Measurements from ENCODE around the gene PLEKHM3. TPM values are rescaled to one million over a fixed set of nuclear protein-coding genes. Genes with fewer than 3 reads are reported as not detected.
A peak's percentile ranks its signal among the peaks of the same experiment; 100 is the strongest.

Gene PLEKHM3
- total and polyA plus RNA-seq, 2 of the 13 experiments (the other 11 are each of a cell fraction or from before 2014, with no cell fraction given) = 4.5 to 4.7 TPM

DNA sequence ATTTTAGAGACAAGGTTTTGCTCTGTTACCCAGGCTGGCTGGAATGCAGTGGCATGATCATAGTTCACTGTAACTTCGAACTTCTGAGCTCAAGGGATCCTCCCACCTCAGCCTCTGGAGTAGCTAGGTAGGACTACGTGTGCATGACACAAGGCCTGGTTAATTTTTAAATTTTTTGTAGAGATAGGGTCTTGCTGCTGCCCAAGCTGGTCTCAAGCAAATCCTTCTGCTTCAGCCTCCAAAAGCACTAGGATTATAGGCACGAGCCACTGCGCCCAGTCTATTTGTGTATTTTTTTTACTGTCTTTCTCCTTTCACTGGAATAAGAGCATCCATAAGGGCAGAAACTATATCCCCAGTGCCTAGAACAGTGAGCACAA lies 89.3 kb downstream of the PLEKHM3 start (continued):
- TF ChIP-seq, protein P1, sequence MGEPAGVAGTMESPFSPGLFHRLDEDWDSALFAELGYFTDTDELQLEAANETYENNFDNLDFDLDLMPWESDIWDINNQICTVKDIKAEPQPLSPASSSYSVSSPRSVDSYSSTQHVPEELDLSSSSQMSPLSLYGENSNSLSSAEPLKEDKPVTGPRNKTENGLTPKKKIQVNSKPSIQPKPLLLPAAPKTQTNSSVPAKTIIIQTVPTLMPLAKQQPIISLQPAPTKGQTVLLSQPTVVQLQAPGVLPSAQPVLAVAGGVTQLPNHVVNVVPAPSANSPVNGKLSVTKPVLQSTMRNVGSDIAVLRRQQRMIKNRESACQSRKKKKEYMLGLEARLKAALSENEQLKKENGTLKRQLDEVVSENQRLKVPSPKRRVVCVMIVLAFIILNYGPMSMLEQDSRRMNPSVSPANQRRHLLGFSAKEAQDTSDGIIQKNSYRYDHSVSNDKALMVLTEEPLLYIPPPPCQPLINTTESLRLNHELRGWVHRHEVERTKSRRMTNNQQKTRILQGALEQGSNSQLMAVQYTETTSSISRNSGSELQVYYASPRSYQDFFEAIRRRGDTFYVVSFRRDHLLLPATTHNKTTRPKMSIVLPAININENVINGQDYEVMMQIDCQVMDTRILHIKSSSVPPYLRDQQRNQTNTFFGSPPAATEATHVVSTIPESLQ (CRISPR knock-in tag; conservative IDR thresholded peaks at IDR 0.05) = no peak
- TF ChIP-seq, protein P2, sequence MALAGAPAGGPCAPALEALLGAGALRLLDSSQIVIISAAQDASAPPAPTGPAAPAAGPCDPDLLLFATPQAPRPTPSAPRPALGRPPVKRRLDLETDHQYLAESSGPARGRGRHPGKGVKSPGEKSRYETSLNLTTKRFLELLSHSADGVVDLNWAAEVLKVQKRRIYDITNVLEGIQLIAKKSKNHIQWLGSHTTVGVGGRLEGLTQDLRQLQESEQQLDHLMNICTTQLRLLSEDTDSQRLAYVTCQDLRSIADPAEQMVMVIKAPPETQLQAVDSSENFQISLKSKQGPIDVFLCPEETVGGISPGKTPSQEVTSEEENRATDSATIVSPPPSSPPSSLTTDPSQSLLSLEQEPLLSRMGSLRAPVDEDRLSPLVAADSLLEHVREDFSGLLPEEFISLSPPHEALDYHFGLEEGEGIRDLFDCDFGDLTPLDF (CRISPR knock-in tag; IDR thresholded peaks at IDR 0.05) = no peak
- TF ChIP-seq, protein P3, sequence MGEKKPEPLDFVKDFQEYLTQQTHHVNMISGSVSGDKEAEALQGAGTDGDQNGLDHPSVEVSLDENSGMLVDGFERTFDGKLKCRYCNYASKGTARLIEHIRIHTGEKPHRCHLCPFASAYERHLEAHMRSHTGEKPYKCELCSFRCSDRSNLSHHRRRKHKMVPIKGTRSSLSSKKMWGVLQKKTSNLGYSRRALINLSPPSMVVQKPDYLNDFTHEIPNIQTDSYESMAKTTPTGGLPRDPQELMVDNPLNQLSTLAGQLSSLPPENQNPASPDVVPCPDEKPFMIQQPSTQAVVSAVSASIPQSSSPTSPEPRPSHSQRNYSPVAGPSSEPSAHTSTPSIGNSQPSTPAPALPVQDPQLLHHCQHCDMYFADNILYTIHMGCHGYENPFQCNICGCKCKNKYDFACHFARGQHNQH (CRISPR knock-in tag; IDR thresholded peaks at IDR 0.05) = no peak
- TF ChIP-seq CHD4 (IDR thresholded peaks at IDR 0.05; ENCODE audit: borderline replicate concordance, low read length) (no peak; the same call in 1 of the 2 replicates), SRY (CRISPR knock-in tag; IDR thresholded peaks at IDR 0.05) (no peak), HIVEP1 (CRISPR knock-in tag; IDR thresholded peaks at IDR 0.05) (no peak), ETV6 (CRISPR knock-in tag; conservative IDR thresholded peaks at IDR 0.05) (no peak), FOXA1 (IDR thresholded peaks at IDR 0.05) (no peak), FOXA1 (CRISPR knock-in tag; IDR thresholded peaks at IDR 0.05) (0 out of 2 replicates have a peak, but pooled peaks have one; percentile 17), FOXK2 (IDR thresholded peaks at IDR 0.05) (no peak), NBN (conservative IDR thresholded peaks at IDR 0.05) (no peak), ZFP82 (CRISPR knock-in tag; IDR thresholded peaks at IDR 0.05; ENCODE audit: borderline replicate concordance) (no peak), ZNF550 (CRISPR knock-in tag; IDR thresholded peaks at IDR 0.05; ENCODE audit: borderline replicate concordance) (no peak), TBL1XR1 (IDR thresholded peaks at IDR 0.05; ENCODE audit: borderline replicate concordance, low read length, partially characterized antibody) (no peak)
- TF ChIP-seq, protein P4, sequence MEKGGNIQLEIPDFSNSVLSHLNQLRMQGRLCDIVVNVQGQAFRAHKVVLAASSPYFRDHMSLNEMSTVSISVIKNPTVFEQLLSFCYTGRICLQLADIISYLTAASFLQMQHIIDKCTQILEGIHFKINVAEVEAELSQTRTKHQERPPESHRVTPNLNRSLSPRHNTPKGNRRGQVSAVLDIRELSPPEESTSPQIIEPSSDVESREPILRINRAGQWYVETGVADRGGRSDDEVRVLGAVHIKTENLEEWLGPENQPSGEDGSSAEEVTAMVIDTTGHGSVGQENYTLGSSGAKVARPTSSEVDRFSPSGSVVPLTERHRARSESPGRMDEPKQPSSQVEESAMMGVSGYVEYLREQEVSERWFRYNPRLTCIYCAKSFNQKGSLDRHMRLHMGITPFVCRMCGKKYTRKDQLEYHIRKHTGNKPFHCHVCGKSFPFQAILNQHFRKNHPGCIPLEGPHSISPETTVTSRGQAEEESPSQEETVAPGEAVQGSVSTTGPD (CRISPR knock-in tag; IDR thresholded peaks at IDR 0.05) = peak; percentile 81
- TF ChIP-seq, protein P5, sequence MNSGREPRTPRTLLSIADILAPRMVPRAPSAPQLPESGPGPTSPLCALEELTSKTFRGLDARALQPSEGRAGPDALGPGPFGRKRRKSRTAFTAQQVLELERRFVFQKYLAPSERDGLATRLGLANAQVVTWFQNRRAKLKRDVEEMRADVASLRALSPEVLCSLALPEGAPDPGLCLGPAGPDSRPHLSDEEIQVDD (CRISPR knock-in tag; IDR thresholded peaks at IDR 0.05; ENCODE audit: borderline replicate concordance) = no peak
- TF ChIP-seq, protein P6, sequence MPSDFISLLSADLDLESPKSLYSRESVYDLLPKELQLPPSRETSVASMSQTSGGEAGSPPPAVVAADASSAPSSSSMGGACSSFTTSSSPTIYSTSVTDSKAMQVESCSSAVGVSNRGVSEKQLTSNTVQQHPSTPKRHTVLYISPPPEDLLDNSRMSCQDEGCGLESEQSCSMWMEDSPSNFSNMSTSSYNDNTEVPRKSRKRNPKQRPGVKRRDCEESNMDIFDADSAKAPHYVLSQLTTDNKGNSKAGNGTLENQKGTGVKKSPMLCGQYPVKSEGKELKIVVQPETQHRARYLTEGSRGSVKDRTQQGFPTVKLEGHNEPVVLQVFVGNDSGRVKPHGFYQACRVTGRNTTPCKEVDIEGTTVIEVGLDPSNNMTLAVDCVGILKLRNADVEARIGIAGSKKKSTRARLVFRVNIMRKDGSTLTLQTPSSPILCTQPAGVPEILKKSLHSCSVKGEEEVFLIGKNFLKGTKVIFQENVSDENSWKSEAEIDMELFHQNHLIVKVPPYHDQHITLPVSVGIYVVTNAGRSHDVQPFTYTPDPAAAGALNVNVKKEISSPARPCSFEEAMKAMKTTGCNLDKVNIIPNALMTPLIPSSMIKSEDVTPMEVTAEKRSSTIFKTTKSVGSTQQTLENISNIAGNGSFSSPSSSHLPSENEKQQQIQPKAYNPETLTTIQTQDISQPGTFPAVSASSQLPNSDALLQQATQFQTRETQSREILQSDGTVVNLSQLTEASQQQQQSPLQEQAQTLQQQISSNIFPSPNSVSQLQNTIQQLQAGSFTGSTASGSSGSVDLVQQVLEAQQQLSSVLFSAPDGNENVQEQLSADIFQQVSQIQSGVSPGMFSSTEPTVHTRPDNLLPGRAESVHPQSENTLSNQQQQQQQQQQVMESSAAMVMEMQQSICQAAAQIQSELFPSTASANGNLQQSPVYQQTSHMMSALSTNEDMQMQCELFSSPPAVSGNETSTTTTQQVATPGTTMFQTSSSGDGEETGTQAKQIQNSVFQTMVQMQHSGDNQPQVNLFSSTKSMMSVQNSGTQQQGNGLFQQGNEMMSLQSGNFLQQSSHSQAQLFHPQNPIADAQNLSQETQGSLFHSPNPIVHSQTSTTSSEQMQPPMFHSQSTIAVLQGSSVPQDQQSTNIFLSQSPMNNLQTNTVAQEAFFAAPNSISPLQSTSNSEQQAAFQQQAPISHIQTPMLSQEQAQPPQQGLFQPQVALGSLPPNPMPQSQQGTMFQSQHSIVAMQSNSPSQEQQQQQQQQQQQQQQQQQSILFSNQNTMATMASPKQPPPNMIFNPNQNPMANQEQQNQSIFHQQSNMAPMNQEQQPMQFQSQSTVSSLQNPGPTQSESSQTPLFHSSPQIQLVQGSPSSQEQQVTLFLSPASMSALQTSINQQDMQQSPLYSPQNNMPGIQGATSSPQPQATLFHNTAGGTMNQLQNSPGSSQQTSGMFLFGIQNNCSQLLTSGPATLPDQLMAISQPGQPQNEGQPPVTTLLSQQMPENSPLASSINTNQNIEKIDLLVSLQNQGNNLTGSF (CRISPR knock-in tag; IDR thresholded peaks at IDR 0.05) = no peak
- TF ChIP-seq, protein P7, sequence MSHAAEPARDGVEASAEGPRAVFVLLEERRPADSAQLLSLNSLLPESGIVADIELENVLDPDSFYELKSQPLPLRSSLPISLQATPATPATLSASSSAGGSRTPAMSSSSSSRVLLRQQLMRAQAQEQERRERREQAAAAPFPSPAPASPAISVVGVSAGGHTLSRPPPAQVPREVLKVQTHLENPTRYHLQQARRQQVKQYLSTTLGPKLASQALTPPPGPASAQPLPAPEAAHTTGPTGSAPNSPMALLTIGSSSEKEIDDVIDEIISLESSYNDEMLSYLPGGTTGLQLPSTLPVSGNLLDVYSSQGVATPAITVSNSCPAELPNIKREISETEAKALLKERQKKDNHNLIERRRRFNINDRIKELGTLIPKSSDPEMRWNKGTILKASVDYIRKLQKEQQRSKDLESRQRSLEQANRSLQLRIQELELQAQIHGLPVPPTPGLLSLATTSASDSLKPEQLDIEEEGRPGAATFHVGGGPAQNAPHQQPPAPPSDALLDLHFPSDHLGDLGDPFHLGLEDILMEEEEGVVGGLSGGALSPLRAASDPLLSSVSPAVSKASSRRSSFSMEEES (CRISPR knock-in tag; IDR thresholded peaks at IDR 0.05) = peak; percentile 44; the same call in 1 of the 2 replicates

All from HepG2 (cell line).